GM12801 (cell line): Measurements from ENCODE around the gene PNPLA7.

Experiments used
- CTCF ChIP-seq: IDR thresholded peaks from one replicate; pipeline ENCODE4 v1.5.1; 2011; ENCODE audit warnings: control low read depth; ENCODE audit not compliant: insufficient read length; ENCODE audit errors: extremely low read depth

The PNPLA7 gene

GRCh38 chr9:137570566-137570965, 20.4 kb upstream of the PNPLA7 start:
- TF ChIP-seq CTCF = no peak

GRCh38 chr9:137569609-137570203, 19.5 kb upstream of the PNPLA7 start:
- TF ChIP-seq CTCF = no peak

- TF ChIP-seq CTCF = no peak
Observed at GRCh38 chr9:137564817-137565411, 14.7 kb upstream of the PNPLA7 start.

- no peak for TF ChIP-seq CTCF
Observed at GRCh38 chr9:137564134-137564533, 13.9 kb upstream of the PNPLA7 start.

GRCh38 chr9:137558127-137558526, 7.9 kb upstream of the PNPLA7 start:
- no peak for TF ChIP-seq CTCF

GRCh38 chr9:137556069-137556838, 6.1 kb upstream of the PNPLA7 start:
- no peak for TF ChIP-seq CTCF

GRCh38 chr9:137555179-137555578, 5.0 kb upstream of the PNPLA7 start:
- no peak for TF ChIP-seq CTCF
